ENCODE results near the gene SMARCC1.
A peak's percentile ranks its signal among the peaks of the same experiment; 100 is the strongest.

SMARCC1 gene

DNA sequence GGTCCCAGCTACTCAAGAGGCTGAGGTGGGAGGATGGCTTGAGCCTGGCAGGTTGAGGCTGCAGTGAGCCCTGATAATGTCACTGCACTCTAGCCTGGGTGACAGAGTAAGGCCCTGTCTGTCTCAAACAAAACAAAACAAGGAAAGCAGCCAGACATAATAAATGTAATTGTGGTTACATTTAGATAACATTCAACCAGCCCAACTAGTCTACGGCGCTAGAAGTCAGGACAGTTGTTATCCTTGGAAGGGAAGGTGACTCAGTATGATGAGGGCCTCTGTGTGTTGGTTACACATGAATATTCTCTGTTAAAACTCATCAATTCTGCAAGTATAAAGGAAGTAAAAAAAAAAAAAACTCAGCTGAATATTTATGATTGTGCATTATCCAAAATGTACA, 176.0 kb downstream of the SMARCC1 start:
- CTCF ChIA-PET: interaction anchor here (0.6 to 0.8 kb wide), 2 partner anchors 32 to 170 kb away, joined by 3 read pairs; no protein-coding TSS in a partner anchor
- POLR2A ChIA-PET: no interaction called here
- peaks cover 5 to 81% of the 10 kb centered on the region in 2 experiments; a peak in 2 of 3 replicates for H3K36me3 ChIP-seq (ENCODE audit: control insufficient read depth in 2 of 2, insufficient read depth in 1 of 2, low read length in 2 of 2)
- H3K4me1 ChIP-seq (ENCODE audit: control insufficient read depth, insufficient read depth, low read length): no peaks in the 10 kb centered on the region; the same call in 1 of the 2 replicates
- H3K4me3 ChIP-seq (ENCODE audit: low read depth, low read length): no peak overlapping the region
- no peak overlapping the region for H3K27ac ChIP-seq (ENCODE audit: extremely low read depth, low read depth, low read length)
- H3K9me3 ChIP-seq (ENCODE audit: control insufficient read depth, insufficient read depth, low read depth, low read length): no peaks in the 10 kb centered on the region
- TF ChIP-seq, protein P1, sequence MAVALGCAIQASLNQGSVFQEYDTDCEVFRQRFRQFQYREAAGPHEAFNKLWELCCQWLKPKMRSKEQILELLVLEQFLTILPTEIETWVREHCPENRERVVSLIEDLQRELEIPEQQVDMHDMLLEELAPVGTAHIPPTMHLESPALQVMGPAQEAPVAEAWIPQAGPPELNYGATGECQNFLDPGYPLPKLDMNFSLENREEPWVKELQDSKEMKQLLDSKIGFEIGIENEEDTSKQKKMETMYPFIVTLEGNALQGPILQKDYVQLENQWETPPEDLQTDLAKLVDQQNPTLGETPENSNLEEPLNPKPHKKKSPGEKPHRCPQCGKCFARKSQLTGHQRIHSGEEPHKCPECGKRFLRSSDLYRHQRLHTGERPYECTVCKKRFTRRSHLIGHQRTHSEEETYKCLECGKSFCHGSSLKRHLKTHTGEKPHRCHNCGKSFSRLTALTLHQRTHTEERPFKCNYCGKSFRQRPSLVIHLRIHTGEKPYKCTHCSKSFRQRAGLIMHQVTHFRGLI (tag by site-specific recombination; IDR thresholded peaks at IDR 0.05): peak; percentile 52; the same call in 1 of the 2 replicates
- TF ChIP-seq ZNF544 (tag by site-specific recombination; IDR thresholded peaks at IDR 0.05): no peak

- CTCF ChIA-PET: interaction anchor here (0.6 kb wide), 1 partner anchor 29 kb away, joined by 4 read pairs; no protein-coding TSS in a partner anchor
Measured at GRCh38 chr3:47604145-47604544, 177.5 kb downstream of the SMARCC1 start.

DNA sequence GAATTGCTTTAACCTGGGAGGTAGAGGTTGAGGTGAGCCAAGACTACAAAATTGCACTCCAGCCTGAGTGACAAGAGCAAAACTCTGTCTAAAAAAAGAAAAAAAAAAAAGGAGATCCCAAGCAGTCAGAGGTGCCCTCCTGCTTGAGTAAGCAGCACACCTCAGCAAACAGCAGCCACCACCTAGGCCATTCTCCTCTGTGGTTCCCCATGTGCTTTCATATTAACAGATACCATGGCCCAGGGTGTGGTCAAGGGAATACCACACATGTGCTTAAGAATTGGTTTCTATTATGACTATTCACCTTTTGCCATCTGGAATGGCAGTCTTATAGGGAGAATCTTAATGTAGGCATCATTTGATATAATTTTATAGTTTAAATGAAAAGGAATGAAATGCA, 178.4 kb downstream of the SMARCC1 start:
- CTCF ChIA-PET: interaction anchor here (0.6 kb wide), 1 partner anchor 30 kb away, joined by 4 read pairs; no protein-coding TSS in a partner anchor

More at GRCh38 chr3:47604145-47604544, 177.5 kb downstream of the SMARCC1 start:
- Histone ChIP-seq H3K36me3 (ENCODE audit: control insufficient read depth in 2 of 2, insufficient read depth in 1 of 2, low read length in 2 of 2) (peaks cover 5 to 81% of the 10 kb centered on the region in 2 experiments; a peak in 2 of 3 replicates), H3K4me3 (ENCODE audit: low read depth, low read length) (no peak overlapping the region), H3K4me1 (ENCODE audit: control insufficient read depth, insufficient read depth, low read length) (no peaks in the 10 kb centered on the region; the same call in 1 of the 2 replicates), H3K9me3 (ENCODE audit: control insufficient read depth, insufficient read depth, low read depth, low read length) (no peaks in the 10 kb centered on the region), H3K27ac (ENCODE audit: extremely low read depth, low read depth, low read length) (no peak overlapping the region)
- TF ChIP-seq SALL2 (tag by site-specific recombination; IDR thresholded peaks at IDR 0.05; ENCODE audit: borderline replicate concordance): no peak
- TF ChIP-seq GLIS1 (tag by site-specific recombination; IDR thresholded peaks at IDR 0.05): no peak
- TF ChIP-seq FEZF1 (tag by site-specific recombination; IDR thresholded peaks at IDR 0.05): no peak
- TF ChIP-seq, protein P2, sequence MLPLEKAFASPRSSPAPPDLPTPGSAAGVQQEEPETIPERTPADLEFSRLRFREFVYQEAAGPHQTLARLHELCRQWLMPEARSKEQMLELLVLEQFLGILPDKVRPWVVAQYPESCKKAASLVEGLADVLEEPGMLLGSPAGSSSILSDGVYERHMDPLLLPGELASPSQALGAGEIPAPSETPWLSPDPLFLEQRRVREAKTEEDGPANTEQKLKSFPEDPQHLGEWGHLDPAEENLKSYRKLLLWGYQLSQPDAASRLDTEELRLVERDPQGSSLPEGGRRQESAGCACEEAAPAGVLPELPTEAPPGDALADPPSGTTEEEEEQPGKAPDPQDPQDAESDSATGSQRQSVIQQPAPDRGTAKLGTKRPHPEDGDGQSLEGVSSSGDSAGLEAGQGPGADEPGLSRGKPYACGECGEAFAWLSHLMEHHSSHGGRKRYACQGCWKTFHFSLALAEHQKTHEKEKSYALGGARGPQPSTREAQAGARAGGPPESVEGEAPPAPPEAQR (tag by site-specific recombination; IDR thresholded peaks at IDR 0.05): no peak
- TF ChIP-seq GLI2 (tag by site-specific recombination; IDR thresholded peaks at IDR 0.05; ENCODE audit: borderline replicate concordance, low read depth): no peak
- no peak for TF ChIP-seq WT1 (tag by site-specific recombination; IDR thresholded peaks at IDR 0.05)
- TF ChIP-seq KLF1 (tag by site-specific recombination; IDR thresholded peaks at IDR 0.05): no peak
- TF ChIP-seq ZNF549 (tag by site-specific recombination; IDR thresholded peaks at IDR 0.05): no peak
- TF ChIP-seq SCRT1 (tag by site-specific recombination; IDR thresholded peaks at IDR 0.05; ENCODE audit: borderline replicate concordance): no peak
- no peak for TF ChIP-seq ZNF23 (tag by site-specific recombination; IDR thresholded peaks at IDR 0.05; ENCODE audit: borderline replicate concordance)
- TF ChIP-seq ZNF138 (tag by site-specific recombination; IDR thresholded peaks at IDR 0.05; ENCODE audit: borderline replicate concordance): no peak
- no peak for TF ChIP-seq ZFP37 (tag by site-specific recombination; IDR thresholded peaks at IDR 0.05)
- no peak for TF ChIP-seq ZNF394 (tag by site-specific recombination; IDR thresholded peaks at IDR 0.05; ENCODE audit: borderline replicate concordance)
- TF ChIP-seq ZNF521 (tag by site-specific recombination; IDR thresholded peaks at IDR 0.05): no peak
- TF ChIP-seq, protein P3, sequence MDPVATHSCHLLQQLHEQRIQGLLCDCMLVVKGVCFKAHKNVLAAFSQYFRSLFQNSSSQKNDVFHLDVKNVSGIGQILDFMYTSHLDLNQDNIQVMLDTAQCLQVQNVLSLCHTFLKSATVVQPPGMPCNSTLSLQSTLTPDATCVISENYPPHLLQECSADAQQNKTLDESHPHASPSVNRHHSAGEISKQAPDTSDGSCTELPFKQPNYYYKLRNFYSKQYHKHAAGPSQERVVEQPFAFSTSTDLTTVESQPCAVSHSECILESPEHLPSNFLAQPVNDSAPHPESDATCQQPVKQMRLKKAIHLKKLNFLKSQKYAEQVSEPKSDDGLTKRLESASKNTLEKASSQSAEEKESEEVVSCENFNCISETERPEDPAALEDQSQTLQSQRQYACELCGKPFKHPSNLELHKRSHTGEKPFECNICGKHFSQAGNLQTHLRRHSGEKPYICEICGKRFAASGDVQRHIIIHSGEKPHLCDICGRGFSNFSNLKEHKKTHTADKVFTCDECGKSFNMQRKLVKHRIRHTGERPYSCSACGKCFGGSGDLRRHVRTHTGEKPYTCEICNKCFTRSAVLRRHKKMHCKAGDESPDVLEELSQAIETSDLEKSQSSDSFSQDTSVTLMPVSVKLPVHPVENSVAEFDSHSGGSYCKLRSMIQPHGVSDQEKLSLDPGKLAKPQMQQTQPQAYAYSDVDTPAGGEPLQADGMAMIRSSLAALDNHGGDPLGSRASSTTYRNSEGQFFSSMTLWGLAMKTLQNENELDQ (tag by site-specific recombination; IDR thresholded peaks at IDR 0.05; ENCODE audit: low read depth): no peak
- TF ChIP-seq ZSCAN23 (tag by site-specific recombination; IDR thresholded peaks at IDR 0.05): no peak
- no peak for TF ChIP-seq ZNF19 (tag by site-specific recombination; IDR thresholded peaks at IDR 0.05; ENCODE audit: low read depth)
- POLR2A ChIA-PET: no interaction called here

More for the DNA sequence above, 178.4 kb downstream of the SMARCC1 start:
- Histone ChIP-seq H3K4me1 (ENCODE audit: control insufficient read depth, insufficient read depth, low read length) (no peaks in the 10 kb centered on the region; the same call in 1 of the 2 replicates), H3K36me3 (ENCODE audit: control insufficient read depth in 2 of 2, insufficient read depth in 1 of 2, low read length in 2 of 2) (peaks cover 7 to 81% of the 10 kb centered on the region in 2 experiments; a peak in 2 of 3 replicates), H3K27ac (ENCODE audit: extremely low read depth, low read depth, low read length) (no peak overlapping the region), H3K9me3 (ENCODE audit: control insufficient read depth, insufficient read depth, low read depth, low read length) (no peaks in the 10 kb centered on the region), H3K4me3 (ENCODE audit: low read depth, low read length) (no peak overlapping the region)
- no peak for TF ChIP-seq ZNF747 (tag by site-specific recombination; IDR thresholded peaks at IDR 0.05)
- no peak for TF ChIP-seq ZNF785 (tag by site-specific recombination; IDR thresholded peaks at IDR 0.05)
- no peak for TF ChIP-seq ZBTB1 (tag by site-specific recombination; IDR thresholded peaks at IDR 0.05)
- POLR2A ChIA-PET: no interaction called here
